T1000 (cell line): ENCODE data around the gene PTPRO.

Source experiments
- DNase-seq: peaks from one replicate; lab custom pipeline; 2025; ENCODE audit warnings: mixed read lengths; lab: John Stamatoyannopoulos, UW

PTPRO gene

DNA sequence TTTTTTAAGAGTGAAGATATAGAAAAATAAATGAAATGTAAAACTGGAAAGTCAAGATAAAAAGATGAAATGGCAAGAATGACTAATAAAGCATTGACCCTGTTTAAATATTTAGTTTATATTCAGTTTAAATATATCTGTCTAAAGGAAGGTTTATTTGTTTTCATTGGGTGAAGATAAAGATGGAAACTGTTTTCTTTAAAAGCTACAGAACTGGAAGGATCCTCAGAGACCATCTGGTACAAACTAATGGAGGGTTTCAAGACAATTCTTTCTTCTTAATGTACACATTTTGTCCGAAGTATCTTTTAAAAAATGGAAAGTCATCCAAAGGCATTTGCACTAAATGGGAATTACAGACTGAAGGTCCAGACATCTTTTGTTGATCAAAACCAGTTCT, 324.3 kb downstream of the PTPRO start:
- DNase-seq: no peak
